Kidney epithelial cell (primary cell): ENCODE measurements around the gene MRPL17. TPM values are rescaled to one million over a fixed set of nuclear protein-coding genes. Genes with fewer than 3 reads are reported as not detected.

Source experiments
- DNase-seq: peaks from one replicate; pipeline ENCODE4 v3.0.0-alpha.2; 2010; ENCODE audit warnings: low read depth
- H3K27me3 ChIP-seq: 2 replicates; pipeline ENCODE4 v1.6.0; 2011; ENCODE audit warnings: low read length; ENCODE audit not compliant: control insufficient read depth, insufficient read depth
- H3K36me3 ChIP-seq: 2 replicates; pipeline ENCODE4 v1.5.1; 2011; ENCODE audit warnings: low read length; ENCODE audit not compliant: control insufficient read depth, insufficient read depth
- H3K4me3 ChIP-seq: 2 replicates; pipeline ENCODE4 v1.5.1; 2011; ENCODE audit warnings: low read depth, mild to moderate bottlenecking, control low read depth, low read length
- total RNA-seq: library from RNA; depleted of rRNA; stranded (reverse); fragments of >200 nt; gene quantifications from 2 replicates; pipeline ENCODE4 v1.2.3, GENCODE V29; 2015
- TF ChIP-seq, protein P1 (sequence below): IDR thresholded peaks from 2 replicates; pipeline ENCODE4 v1.5.1; 2011; ENCODE audit warnings: mild to moderate bottlenecking, moderate library complexity, low read length, control low read depth, inconsistent platforms; ENCODE audit not compliant: insufficient read depth, poor library complexity, severe bottlenecking

Gene MRPL17
- total RNA-seq, 1 donor from 2014 or later: 43.6 TPM

DNA sequence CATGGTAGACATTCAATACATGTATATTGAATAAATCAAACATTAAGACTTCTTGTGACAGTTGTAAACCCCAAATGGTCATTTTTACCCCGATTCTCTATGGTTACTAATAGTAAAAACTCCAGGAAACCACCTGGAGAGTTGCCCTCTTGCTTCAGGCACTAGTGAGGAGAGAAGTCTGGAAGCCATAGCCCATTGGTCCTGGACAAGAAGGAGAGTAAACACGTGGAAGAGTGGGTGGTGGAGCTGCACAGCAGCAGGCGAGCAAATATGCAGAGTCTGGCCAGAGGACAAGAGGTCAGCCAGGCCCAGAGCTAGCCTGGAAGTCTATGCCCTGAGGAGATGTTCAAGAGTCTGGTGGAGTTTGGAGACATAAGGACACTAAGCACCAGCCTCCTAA is 45.3 kb downstream of the MRPL17 start:
- no peak for DNase-seq
- TF ChIP-seq, protein P1, sequence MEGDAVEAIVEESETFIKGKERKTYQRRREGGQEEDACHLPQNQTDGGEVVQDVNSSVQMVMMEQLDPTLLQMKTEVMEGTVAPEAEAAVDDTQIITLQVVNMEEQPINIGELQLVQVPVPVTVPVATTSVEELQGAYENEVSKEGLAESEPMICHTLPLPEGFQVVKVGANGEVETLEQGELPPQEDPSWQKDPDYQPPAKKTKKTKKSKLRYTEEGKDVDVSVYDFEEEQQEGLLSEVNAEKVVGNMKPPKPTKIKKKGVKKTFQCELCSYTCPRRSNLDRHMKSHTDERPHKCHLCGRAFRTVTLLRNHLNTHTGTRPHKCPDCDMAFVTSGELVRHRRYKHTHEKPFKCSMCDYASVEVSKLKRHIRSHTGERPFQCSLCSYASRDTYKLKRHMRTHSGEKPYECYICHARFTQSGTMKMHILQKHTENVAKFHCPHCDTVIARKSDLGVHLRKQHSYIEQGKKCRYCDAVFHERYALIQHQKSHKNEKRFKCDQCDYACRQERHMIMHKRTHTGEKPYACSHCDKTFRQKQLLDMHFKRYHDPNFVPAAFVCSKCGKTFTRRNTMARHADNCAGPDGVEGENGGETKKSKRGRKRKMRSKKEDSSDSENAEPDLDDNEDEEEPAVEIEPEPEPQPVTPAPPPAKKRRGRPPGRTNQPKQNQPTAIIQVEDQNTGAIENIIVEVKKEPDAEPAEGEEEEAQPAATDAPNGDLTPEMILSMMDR: no peak

DNA sequence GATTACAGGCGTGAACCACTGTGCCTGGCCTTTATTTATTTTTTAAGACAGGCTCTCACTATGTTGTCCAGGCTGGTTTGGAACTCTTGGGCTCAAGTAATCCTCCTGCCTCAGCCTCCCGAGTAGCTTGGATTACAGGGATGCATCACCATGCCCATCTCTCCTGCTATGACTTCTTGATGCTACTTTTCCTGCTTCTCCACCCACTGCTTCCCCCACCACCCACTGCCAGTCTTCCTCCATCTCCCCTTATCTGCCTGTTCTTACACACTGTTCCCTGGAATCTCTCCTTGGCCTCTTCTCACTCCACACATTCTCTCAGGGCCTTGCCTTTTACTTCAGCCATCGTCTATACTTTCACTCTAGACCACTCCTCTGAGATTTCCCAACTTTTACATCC is 46.7 kb downstream of the MRPL17 start:
- no peaks in the 10 kb centered on the region for H3K36me3 ChIP-seq
- DNase-seq: no peak
- H3K4me3 ChIP-seq: no peak overlapping the region
- no peaks in the 10 kb centered on the region for H3K27me3 ChIP-seq
- TF ChIP-seq, protein P1: no peak

More for the DNA sequence above, 45.3 kb downstream of the MRPL17 start:
- Histone ChIP-seq H3K27me3 (no peaks in the 10 kb centered on the region), H3K4me3 (no peak overlapping the region), H3K36me3 (no peaks in the 10 kb centered on the region)

DNA sequence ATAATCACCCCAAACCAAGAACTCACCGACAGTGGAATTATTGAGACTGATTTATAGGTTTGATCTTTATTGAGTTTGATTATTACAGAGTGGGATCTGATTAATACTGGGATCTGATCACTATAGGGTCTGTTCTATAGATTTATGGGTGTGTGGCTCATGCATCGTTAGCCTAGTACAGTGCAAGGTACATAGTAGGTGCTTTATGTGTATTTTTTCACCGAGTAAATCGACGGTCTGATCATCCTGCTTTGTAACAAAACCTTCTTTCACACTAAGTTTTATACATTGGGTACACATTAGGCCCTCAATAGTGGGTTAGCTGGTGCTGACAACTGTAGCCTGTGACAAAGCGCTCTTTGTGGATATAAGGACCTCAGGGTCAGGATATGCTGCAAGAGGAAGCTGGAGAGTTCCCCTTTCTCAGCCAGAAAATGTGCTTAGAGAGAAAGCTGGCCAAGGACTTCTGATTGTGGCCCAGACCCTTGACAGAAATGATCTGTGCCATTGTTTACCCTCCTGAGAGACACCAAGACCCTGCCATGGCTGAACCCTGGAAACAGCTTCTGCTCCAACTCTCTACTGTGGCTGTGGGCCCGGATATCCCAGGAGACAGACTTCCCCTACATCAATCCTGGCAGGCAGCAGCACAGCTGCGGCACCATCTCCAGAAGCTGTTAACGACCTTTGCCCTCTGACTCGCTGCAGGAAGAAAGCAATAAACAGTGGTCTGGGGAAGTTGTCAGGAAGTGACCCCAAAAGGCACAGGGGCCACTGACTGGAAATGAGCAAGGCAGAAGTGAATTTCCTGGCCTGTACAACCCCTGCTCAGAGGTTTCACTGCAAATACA is 47.8 kb downstream of the MRPL17 start:
- TF ChIP-seq, protein P1: no peak
- H3K36me3 ChIP-seq: no peaks in the 10 kb centered on the region
- H3K4me3 ChIP-seq: no peak overlapping the region
- H3K27me3 ChIP-seq: peaks cover 9% of the 10 kb centered on the region
- no peak for DNase-seq

DNA sequence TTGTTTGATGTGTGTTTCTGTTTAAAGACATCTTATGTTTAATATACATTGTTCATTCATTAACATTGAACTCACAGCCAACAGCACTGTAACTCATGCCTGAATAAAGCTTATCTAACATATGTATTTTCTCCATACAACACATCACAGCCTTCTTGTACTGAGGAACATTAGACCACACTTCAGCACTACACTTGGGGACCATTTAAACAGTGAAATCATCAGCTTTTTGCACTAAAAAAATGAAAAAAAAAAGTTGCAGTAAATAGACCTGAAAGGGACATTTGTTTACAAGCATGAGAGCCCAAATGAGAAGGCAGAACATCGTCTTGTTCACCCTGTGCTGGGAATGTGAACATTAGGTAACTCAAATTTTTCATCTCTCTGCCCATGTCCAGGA is 48.6 kb downstream of the MRPL17 start:
- TF ChIP-seq, protein P1: no peak
- Histone ChIP-seq H3K36me3 (no peaks in the 10 kb centered on the region), H3K4me3 (no peak overlapping the region), H3K27me3 (peaks cover 16% of the 10 kb centered on the region)
- no peak for DNase-seq

DNA sequence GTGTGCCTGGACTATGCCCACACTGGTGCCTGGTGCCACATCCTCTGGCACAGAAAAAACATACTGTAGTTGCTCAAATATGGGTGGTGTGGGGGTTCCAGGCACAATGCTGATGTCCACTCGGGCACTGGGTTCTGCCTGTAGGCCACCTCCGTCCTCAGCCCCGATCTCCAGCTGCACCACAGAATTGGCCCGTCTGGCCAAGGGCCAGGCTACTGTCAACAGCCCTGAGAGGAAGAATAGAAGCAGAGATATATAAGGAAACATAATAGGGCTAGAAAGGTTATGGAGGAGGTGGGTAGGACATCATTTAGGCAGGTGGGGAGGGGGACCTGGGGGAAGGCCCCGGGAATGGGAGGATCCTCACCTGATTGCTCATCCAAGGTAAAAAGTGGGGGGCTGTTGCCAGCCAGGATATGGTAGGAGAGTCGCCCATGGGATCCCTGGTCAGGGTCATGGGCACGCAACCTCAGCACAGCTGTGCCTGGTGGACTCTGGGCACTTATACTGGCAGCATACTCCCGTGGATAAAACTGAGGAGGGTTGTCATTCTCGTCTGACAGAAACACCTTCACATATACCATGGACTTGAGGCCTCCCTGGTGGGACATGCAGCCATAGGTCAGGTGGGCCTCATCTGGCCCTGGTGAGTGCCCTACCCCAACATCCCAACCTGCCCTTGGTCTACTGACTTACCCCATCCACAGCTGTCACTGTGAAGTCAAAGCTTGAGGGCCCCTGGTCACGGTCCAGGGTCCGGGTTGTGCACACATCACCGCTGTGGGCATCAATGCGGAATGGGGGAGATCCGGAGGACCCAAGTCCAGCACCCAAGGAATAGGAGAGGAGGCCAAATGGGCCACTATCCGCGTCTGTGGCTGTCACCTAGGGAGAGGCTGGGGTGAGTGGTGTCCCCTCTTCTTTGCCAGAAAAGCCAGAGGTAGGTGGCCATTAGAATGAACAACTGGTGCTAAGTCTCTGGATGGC is 49.4 kb downstream of the MRPL17 start:
- H3K4me3 ChIP-seq: no peak overlapping the region
- H3K36me3 ChIP-seq: no peaks in the 10 kb centered on the region
- TF ChIP-seq, protein P1: no peak
- peaks cover 22% of the 10 kb centered on the region for H3K27me3 ChIP-seq
- no peak for DNase-seq
